ENCODE data around the gene DIP2B.
A peak's percentile ranks its signal among the peaks of the same experiment; 100 is the strongest.
"Not testable (repeated sequence)": the region's sequence is repeated elsewhere in the genome, so short reads cannot be mapped to it uniquely, and the experiment has no call there.

Gene DIP2B

DNA sequence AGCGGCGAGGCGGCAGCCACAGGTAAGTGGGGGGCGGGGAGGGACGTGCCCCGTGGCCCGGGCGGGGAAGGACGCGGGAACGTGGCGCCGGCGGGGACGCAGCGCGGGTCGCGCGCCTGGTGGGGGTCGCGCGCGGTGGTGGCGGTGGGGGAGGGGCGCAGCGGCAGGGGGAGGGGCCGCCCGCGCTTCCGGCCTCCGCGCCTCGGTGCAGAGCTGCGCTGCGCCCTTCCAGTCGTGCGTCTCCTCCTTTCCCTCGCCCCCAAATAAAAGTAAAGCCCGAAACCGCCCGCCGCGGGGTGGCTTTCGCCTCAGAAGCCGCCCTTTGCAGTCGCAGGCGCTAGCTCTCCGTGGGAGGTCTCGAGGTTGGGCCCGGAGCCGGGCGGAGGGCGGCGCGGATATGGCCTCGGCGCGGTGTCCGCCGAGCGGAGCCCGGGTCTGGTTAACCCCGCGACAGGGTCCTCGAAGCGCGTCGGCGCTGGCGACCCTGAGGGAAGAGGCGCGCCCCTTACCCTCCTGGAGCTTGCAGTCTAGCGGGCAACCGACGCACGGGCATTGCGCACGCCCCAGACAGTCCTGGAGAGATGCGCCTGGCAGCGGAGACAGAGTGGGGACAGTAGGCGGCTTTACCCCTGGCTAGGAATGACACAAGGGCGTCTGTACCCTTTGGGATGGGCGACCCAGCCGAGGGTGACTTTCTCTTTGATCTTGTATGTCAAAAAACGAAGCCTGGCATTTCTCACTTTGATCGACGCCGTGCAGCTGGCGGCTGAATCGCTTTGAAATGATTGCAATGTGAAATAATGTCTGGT is 259.7 kb downstream of the DIP2B start:
- Mint-ChIP-seq H3K4me3 (peak overlapping the region; percentile 95), H3K9me3 (no peaks in the 10 kb centered on the region), H3K36me3 (ENCODE audit: low read depth) (peaks cover 16% of the 10 kb centered on the region), H3K4me1 (ENCODE audit: low read depth) (peaks cover 51% of the 10 kb centered on the region), H3K27me3 (no peaks in the 10 kb centered on the region), H3K27ac (peak overlapping the region; percentile 98)
- intact Hi-C loops (cut with micrococcal nuclease): loop anchor here (1.0 to 5.0 kb wide), 4 partner anchors 43 to 263 kb away; partner anchors contain the start of gene SLC11A2

DNA sequence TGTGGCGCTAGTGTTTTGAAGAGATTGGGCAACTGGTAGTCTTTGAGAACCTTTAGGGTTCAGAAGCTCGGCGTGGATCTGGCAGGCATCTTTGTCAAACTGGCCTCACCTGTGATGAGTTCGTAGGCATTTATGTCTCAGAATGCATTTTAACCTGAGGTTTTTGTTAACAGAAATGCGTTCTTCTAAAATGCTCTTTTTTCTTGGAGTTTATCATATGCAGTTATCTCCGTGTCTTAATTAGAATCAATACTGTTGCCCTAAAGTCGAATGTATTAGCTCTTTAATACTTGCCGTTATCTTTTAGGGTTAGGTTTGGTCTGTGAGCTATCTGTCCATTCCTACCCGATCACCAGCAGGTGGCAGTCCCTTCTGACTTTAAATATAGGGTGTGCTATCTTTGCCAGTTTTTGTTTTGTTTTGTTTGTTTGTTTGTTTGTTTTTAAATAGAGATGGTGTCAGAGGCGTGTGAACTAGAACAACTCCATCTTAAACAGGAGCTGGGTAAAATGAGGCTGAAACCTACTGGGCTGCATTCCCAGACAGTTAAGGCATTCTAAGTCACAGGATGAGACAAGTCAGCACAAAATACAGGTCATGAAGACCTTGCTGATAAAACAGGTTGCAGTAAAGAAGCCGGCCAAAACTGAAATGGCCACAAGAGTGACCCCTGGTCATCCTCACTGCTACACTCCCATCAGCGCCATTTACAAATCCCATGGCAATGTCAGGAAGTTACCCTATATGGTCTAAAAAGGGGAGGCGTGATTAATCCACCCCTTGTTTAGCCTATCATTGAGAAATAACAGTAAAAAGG is 260.5 kb downstream of the DIP2B start:
- Mint-ChIP-seq H3K36me3 (ENCODE audit: low read depth) (peaks cover 16% of the 10 kb centered on the region), H3K4me1 (ENCODE audit: low read depth) (peaks cover 50% of the 10 kb centered on the region), H3K4me3 (peak overlapping the region; percentile 95), H3K27me3 (no peaks in the 10 kb centered on the region), H3K9me3 (no peaks in the 10 kb centered on the region), H3K27ac (peak overlapping the region; percentile 98)
- intact Hi-C loops (cut with micrococcal nuclease): loop anchor here (1.0 to 5.0 kb wide), 3 partner anchors 42 to 222 kb away; a partner anchor contains a TSS

DNA sequence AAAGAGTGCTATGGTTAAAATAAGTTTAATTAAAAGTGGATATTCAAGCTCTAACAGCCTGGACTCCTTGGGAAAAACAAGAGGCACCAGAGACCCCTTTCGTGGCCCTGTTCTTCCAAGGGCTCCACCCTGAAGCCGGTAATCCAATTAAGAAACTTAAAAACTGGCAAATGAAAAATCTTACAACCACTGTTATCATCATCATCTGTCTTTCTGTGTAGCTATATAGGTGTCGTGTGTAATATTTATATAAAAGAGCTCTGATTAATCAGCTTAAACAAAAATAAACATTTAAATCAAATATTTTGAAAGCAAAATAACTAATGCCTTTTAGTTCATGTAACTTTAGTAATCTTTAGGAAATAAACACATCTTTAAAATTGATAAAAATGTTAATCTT is 263.6 kb downstream of the DIP2B start:
- H3K4me1 Mint-ChIP-seq (ENCODE audit: low read depth): peaks cover 31% of the 10 kb centered on the region

DNA sequence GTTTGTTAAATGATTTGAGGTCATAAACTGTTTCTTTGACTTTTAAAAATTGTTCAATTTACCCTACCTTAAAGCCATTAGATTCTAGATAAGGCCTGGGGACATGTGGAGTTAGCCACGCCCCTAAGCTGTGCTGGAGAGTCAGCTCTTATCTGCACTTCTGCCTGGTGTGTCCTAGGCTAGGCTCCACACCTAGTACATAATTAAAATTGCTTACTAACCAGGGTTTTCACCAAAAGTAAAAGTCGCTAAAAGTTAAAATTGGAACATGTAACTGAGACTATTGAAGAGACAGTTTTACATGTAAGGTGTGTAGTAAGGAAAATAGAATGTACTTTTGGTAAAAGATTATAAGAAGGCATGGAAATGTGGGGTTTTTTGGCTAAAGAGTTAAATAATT is 264.0 kb downstream of the DIP2B start:
- not testable (repeated sequence) for H3K4me3 Mint-ChIP-seq, H3K9me3 Mint-ChIP-seq, H3K27ac Mint-ChIP-seq, H3K27me3 Mint-ChIP-seq
- Mint-ChIP-seq H3K36me3 (ENCODE audit: low read depth) (peaks cover 40% of the 10 kb centered on the region), H3K4me1 (ENCODE audit: low read depth) (peaks cover 35% of the 10 kb centered on the region)
- intact Hi-C loops (cut with micrococcal nuclease): loop anchor here (5.0 kb wide), 2 partner anchors 38 to 158 kb away; a partner anchor contains a TSS

More for the DNA sequence above, 263.6 kb downstream of the DIP2B start:
- Mint-ChIP-seq H3K27me3 (no peaks in the 10 kb centered on the region), H3K9me3 (no peaks in the 10 kb centered on the region), H3K27ac (no peak overlapping the region), H3K36me3 (ENCODE audit: low read depth) (peaks cover 41% of the 10 kb centered on the region), H3K4me3 (no peak overlapping the region)
- intact Hi-C loops (cut with micrococcal nuclease): loop anchor here (5.0 kb wide), 2 partner anchors 39 to 159 kb away; a partner anchor contains a TSS

DNA sequence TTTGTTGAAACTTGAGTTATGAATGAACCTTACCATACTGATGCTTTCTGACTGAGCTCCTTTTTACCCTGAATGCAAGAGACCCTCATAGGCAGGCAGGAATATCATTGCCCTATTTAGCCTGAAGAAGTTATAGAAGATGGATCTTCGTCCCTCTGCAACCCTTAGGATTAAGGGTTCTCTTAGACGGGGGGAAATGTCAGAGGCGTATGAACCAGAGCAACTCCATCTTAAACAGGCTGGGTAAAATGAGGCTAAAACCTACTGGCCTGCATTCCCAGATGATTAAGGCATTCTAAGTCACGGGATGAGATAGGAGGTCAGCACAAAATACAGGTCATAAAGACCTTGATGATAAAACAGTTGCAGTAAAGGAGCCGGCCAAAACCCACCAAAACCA is 266.6 kb downstream of the DIP2B start:
- Mint-ChIP-seq H3K36me3 (ENCODE audit: low read depth) (peaks cover 35% of the 10 kb centered on the region), H3K27me3 (no peaks in the 10 kb centered on the region), H3K4me3 (no peak overlapping the region), H3K4me1 (ENCODE audit: low read depth) (peaks cover 22% of the 10 kb centered on the region), H3K9me3 (no peaks in the 10 kb centered on the region), H3K27ac (no peak overlapping the region)
- intact Hi-C loops (cut with micrococcal nuclease): no loop called here

DNA sequence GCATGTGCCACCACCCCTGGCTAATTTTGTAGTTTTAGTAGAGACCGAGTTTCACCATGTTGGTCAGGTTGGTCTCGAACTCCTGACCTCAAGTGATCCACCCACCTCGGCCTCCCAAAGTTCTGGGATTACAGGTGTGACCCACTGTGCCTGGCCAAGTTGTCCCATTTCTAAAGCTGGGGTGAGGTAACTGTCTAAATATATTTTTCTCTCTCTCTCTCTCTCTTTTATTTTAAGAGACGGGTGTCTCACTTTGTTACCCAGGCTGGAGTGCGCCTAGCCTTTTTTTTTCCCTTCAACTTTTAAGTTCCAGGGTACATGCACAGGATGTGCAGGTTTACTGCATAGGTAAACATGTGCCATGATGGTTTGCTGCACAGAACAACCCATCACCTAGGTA is 267.7 kb downstream of the DIP2B start:
- H3K27me3 Mint-ChIP-seq: no peaks in the 10 kb centered on the region
- H3K27ac Mint-ChIP-seq: no peak overlapping the region
- intact Hi-C loops (cut with micrococcal nuclease): no loop called here
- peaks cover 17% of the 10 kb centered on the region for H3K4me1 Mint-ChIP-seq (ENCODE audit: low read depth)
- H3K4me3 Mint-ChIP-seq: no peak overlapping the region
- H3K9me3 Mint-ChIP-seq: no peaks in the 10 kb centered on the region
- peaks cover 35% of the 10 kb centered on the region for H3K36me3 Mint-ChIP-seq (ENCODE audit: low read depth)

DNA sequence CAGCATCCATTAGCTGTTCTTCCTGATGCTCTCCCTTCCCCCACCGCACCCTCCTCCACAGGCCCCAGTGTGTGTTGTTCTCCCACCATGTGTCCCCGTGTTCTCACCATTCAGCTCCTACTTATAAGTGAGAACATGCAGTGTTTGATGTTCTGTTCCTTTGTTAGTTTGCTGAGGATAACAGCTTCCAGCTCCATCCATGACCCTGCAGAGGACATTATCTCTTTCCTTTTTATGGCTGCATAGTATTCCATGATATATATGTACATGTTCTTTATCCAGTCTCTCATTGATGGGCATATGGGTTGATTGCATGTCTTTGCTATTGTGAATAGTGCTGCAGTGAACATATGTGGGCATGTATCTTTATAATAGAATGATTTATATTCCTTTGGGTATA is 268.1 kb downstream of the DIP2B start:
- intact Hi-C loops (cut with micrococcal nuclease): no loop called here
- H3K36me3 Mint-ChIP-seq (ENCODE audit: low read depth): peaks cover 35% of the 10 kb centered on the region
- H3K27me3 Mint-ChIP-seq: no peaks in the 10 kb centered on the region
- no peaks in the 10 kb centered on the region for H3K9me3 Mint-ChIP-seq
- peaks cover 17% of the 10 kb centered on the region for H3K4me1 Mint-ChIP-seq (ENCODE audit: low read depth)
- H3K4me3 Mint-ChIP-seq: no peak overlapping the region
- no peak overlapping the region for H3K27ac Mint-ChIP-seq

DNA sequence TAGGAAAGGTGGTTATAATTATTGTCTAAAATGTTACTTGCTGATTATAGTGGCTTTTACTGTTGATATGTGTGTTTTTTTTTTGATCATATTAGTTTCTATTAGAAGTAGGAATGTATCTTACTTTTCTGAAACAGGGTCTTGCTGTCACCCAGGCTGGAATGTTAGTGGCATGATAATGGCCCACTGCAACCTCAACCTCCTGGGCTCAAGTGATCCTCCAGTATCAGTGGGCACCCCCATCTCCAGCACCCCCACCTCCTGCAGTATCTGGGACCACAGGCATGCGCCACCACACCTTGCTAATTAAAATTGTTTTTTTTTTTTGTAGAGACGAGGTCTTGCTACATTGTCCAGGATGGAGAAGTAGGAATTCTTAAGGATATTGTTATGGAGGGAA is 270.5 kb downstream of the DIP2B start:
- H3K27me3 Mint-ChIP-seq: no peaks in the 10 kb centered on the region
- no peaks in the 10 kb centered on the region for H3K9me3 Mint-ChIP-seq
- intact Hi-C loops (cut with micrococcal nuclease): no loop called here
- no peak overlapping the region for H3K4me3 Mint-ChIP-seq
- H3K27ac Mint-ChIP-seq: no peak overlapping the region
- peaks cover 23% of the 10 kb centered on the region for H3K4me1 Mint-ChIP-seq (ENCODE audit: low read depth)
- H3K36me3 Mint-ChIP-seq (ENCODE audit: low read depth): peaks cover 40% of the 10 kb centered on the region

DNA sequence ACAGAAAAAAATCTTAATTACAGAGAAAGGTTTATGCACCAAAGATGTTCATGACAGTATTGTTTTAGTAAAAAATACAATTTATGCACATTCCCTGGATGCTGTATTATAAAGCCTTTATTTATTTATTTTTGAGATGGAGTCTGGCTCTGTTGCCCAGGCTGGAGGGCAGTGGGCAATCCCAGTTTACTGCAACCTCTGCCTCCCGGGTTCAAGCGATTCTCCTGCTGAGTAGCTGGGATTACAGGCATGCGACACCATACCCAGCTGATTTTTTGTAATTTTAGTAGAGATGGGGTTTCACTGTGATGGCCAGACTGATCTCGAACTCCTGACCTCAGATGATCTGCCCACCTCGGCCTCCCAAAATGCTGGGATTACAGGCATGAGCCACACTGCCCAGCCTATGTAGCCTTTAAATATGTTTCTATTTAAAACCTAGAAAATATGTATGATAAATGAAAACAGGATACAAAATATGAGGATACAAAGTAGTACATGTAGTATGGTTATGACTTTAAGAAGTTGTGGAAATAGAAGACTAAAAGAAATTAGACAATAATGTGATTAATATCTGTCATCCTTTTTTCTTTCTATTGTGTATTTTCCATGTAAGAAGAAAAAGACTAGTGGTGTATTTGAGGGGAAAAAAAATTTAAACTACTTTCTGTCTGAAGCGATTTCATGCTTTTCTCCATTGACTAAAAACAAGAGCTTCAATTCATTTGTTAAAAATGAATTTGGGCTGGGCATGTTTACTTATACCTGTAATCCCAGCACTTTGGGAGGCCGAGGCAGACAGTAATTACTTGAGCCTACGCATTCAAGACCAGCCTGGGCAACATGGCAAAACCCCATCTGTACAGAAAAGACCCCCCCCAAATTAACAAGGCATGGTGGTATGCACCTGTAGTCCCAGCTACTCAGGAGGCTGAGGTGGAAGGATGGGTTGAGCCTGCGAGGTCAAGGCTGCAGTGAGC is 272.3 kb downstream of the DIP2B start:
- peak overlapping the region; percentile 51 for H3K27ac Mint-ChIP-seq
- peaks cover 39% of the 10 kb centered on the region for H3K36me3 Mint-ChIP-seq (ENCODE audit: low read depth)
- no peaks in the 10 kb centered on the region for H3K27me3 Mint-ChIP-seq
- intact Hi-C loops (cut with micrococcal nuclease): no loop called here
- no peak overlapping the region for H3K4me3 Mint-ChIP-seq
- H3K9me3 Mint-ChIP-seq: no peaks in the 10 kb centered on the region
- peaks cover 23% of the 10 kb centered on the region for H3K4me1 Mint-ChIP-seq (ENCODE audit: low read depth)

DNA sequence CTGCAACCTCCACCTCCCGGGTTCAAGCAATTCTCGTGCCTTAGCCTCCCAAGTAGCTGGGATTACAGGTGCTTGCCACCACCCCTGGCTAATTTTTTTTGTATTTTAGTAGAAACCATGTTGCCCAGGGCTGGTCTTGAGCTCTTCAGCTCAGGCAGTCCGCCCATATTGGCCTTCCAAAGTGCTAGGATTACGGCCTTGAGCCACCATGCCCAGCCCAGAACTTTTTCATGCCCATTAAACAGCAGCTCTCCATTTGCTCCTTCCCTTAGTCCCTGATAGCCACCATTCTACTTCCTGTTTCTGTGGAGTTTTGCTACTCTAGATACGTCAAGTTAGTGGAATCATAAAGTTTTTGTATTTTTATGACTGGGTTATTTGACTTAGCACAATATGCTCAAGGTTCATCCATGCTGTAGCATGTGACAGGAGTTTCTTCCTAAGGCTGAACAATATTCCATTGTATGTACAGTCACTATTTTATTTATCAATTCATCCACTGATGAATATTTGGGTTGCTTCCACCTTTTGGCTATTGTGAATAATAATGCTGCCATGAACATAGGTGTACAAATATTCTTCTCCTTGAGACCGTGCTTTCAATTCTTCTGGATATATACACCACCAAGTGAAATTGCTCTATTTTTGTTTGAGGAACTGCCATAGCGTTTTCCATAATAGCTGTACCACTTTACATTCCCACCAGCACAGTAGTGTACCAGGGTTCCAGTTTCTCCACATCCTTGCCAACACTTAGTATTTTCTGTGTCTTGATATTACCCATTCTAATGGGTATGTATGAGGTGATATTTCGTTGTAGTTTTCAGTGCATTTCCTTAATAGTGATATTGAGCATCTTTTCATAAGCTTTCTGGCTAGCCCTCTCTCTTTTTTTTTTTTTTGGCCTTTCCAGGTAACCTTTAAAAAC is 274.1 kb downstream of the DIP2B start:
- Mint-ChIP-seq H3K27me3 (no peaks in the 10 kb centered on the region), H3K27ac (no peak overlapping the region), H3K36me3 (ENCODE audit: low read depth) (peaks cover 31% of the 10 kb centered on the region), H3K4me3 (no peak overlapping the region), H3K4me1 (ENCODE audit: low read depth) (peaks cover 16% of the 10 kb centered on the region), H3K9me3 (no peaks in the 10 kb centered on the region)
- intact Hi-C loops (cut with micrococcal nuclease): no loop called here

DNA sequence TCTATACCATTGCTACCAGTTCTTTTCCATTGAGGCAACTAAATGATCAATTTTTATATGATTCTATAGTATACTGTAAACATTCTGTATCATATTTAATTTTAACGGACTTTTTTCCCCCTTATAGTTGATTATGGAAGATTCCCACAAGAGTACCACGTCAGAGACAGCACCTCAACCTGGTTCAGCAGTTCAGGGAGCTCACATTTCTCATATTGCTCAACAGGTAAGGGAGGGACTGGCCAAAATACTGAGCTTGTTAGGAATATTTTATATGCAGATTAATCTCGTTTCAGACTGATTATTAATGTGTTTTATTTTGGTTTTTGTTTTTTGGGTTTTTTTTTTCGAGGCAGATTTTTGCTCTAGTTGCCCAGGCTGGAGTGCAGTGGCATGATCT is 275.2 kb downstream of the DIP2B start:
- no peaks in the 10 kb centered on the region for H3K27me3 Mint-ChIP-seq
- H3K9me3 Mint-ChIP-seq: no peaks in the 10 kb centered on the region
- intact Hi-C loops (cut with micrococcal nuclease): no loop called here
- no peak overlapping the region for H3K27ac Mint-ChIP-seq
- no peak overlapping the region for H3K4me3 Mint-ChIP-seq
- H3K4me1 Mint-ChIP-seq (ENCODE audit: low read depth): peaks cover 21% of the 10 kb centered on the region
- H3K36me3 Mint-ChIP-seq (ENCODE audit: low read depth): peaks cover 42% of the 10 kb centered on the region

DNA sequence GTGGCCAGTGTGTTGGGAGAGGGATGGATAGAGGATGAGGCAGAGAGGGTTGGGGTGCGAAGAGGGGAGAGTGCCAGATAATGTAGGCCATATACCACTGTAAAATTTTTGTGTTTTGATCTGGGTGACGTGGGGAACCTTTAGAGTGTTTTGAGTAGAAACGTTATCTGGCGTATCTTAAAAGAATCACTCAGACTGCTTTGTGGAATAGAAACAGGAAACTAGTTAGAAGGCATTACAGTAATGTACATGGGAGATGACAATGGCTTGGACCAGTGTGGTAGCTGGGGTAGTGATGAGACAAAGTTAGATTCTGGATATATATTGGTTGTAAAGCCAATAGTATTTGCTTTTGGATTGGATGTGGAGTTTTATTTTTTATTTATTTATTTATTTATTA is 279.7 kb downstream of the DIP2B start:
- intact Hi-C loops (cut with micrococcal nuclease): no loop called here
- Mint-ChIP-seq H3K36me3 (ENCODE audit: low read depth) (peaks cover 75% of the 10 kb centered on the region), H3K9me3 (no peaks in the 10 kb centered on the region), H3K27me3 (no peaks in the 10 kb centered on the region), H3K4me1 (ENCODE audit: low read depth) (peaks cover 17% of the 10 kb centered on the region), H3K4me3 (no peak overlapping the region), H3K27ac (no peak overlapping the region)

All from dendritic cell treated with granulocyte-macrophage colony-stimulating factor and Interleukin-4, amounts not matched to agents 40 ng/mL and 50 ng/mL, for 4 days (primary cell).